Measurements from ENCODE around the gene DOK7.

- TF ChIP-seq CTCF (conservative IDR thresholded peaks at IDR 0.05): no peak
- TF ChIP-seq ZFX (IDR thresholded peaks at IDR 0.05): no peak
Measured at GRCh38 chr4:3530663-3531254, 67.7 kb downstream of the DOK7 start.

Measured in C4-2B (cell line).